ENCODE results near the gene ESRRA. TPM values are rescaled to one million over a fixed set of nuclear protein-coding genes. Genes with fewer than 3 reads are reported as not detected.

Gene ESRRA
- polyA plus RNA-seq, 1 donor from 2014 or later, result 29.0 TPM

- TF ChIP-seq EP300 (conservative IDR thresholded peaks at IDR 0.05; ENCODE audit: poor library complexity, severe bottlenecking) (no peak), POLR2AphosphoS5 (IDR thresholded peaks at IDR 0.05) (no peak), CTCF (IDR thresholded peaks at IDR 0.05; ENCODE audit: poor library complexity, severe bottlenecking) (no peak), TAF1 (IDR thresholded peaks at IDR 0.05; ENCODE audit: low read depth) (no peak), MXI1 (conservative IDR thresholded peaks at IDR 0.05; ENCODE audit: poor library complexity, severe bottlenecking) (no peak), EZH2 (IDR thresholded peaks at IDR 0.05; ENCODE audit: borderline replicate concordance, insufficient read depth, low read length, poor library complexity, severe bottlenecking) (no peak), SMC3 (conservative IDR thresholded peaks at IDR 0.05; ENCODE audit: poor library complexity) (no peak), REST (IDR thresholded peaks at IDR 0.05; ENCODE audit: borderline replicate concordance) (no peak), RAD21 (conservative IDR thresholded peaks at IDR 0.05) (no peak)
- Histone ChIP-seq H3K4me3 (ENCODE audit: low read length) (no peak overlapping the region), H3K27ac (ENCODE audit: low read length) (no peak overlapping the region), H3K9me3 (ENCODE audit: low read length) (no peaks in the 10 kb centered on the region), H3K36me3 (ENCODE audit: insufficient read depth, low read length) (no peaks in the 10 kb centered on the region), H3K4me2 (ENCODE audit: low read length) (no peak overlapping the region), H2AFZ (ENCODE audit: low read depth, low read length) (no peak overlapping the region), H3F3A (ENCODE audit: insufficient read depth, low read length, poor library complexity, severe bottlenecking) (no peaks in the 10 kb centered on the region), H3K79me2 (replicated peaks; ENCODE audit: insufficient read depth, low read length) (no peaks in the 10 kb centered on the region), H3K9me2 (ENCODE audit: insufficient read depth, low read length) (no peaks in the 10 kb centered on the region), H4K20me1 (ENCODE audit: insufficient read depth) (no peaks in the 10 kb centered on the region), H3K9ac (ENCODE audit: low read length) (no peak overlapping the region), H3K27me3 (ENCODE audit: insufficient read depth, low read depth, low read length) (no peaks in the 10 kb centered on the region)
Observed at GRCh38 chr11:64352995-64353714, 47.8 kb downstream of the ESRRA start.

- H3K27me3 ChIP-seq (ENCODE audit: insufficient read depth, low read depth, low read length), result no peaks in the 10 kb centered on the region
- H3K79me2 ChIP-seq (replicated peaks; ENCODE audit: insufficient read depth, low read length), result no peaks in the 10 kb centered on the region
- no peaks in the 10 kb centered on the region for H3K9me3 ChIP-seq (ENCODE audit: low read length)
- H3K4me2 ChIP-seq (ENCODE audit: low read length), result no peak overlapping the region
- H4K20me1 ChIP-seq (ENCODE audit: insufficient read depth), result no peaks in the 10 kb centered on the region
- no peaks in the 10 kb centered on the region for H3F3A ChIP-seq (ENCODE audit: insufficient read depth, low read length, poor library complexity, severe bottlenecking)
- no peak overlapping the region for H2AFZ ChIP-seq (ENCODE audit: low read depth, low read length)
- H3K9me2 ChIP-seq (ENCODE audit: insufficient read depth, low read length), result no peaks in the 10 kb centered on the region
- no peak overlapping the region for H3K4me3 ChIP-seq (ENCODE audit: low read length)
- TF ChIP-seq SMC3 (conservative IDR thresholded peaks at IDR 0.05; ENCODE audit: poor library complexity) (no peak), EZH2 (IDR thresholded peaks at IDR 0.05; ENCODE audit: borderline replicate concordance, insufficient read depth, low read length, poor library complexity, severe bottlenecking) (no peak), POLR2AphosphoS5 (IDR thresholded peaks at IDR 0.05) (no peak), MXI1 (conservative IDR thresholded peaks at IDR 0.05; ENCODE audit: poor library complexity, severe bottlenecking) (no peak), CTCF (IDR thresholded peaks at IDR 0.05; ENCODE audit: poor library complexity, severe bottlenecking) (no peak), EP300 (conservative IDR thresholded peaks at IDR 0.05; ENCODE audit: poor library complexity, severe bottlenecking) (no peak), RAD21 (conservative IDR thresholded peaks at IDR 0.05) (no peak), REST (IDR thresholded peaks at IDR 0.05; ENCODE audit: borderline replicate concordance) (no peak), TAF1 (IDR thresholded peaks at IDR 0.05; ENCODE audit: low read depth) (no peak)
- H3K36me3 ChIP-seq (ENCODE audit: insufficient read depth, low read length), result no peaks in the 10 kb centered on the region
- no peak overlapping the region for H3K9ac ChIP-seq (ENCODE audit: low read length)
- no peak overlapping the region for H3K27ac ChIP-seq (ENCODE audit: low read length)
Observed at GRCh38 chr11:64353715-64354506, 48.6 kb downstream of the ESRRA start.
